DMS53 (cell line): ENCODE results near the gene PSAPL1.

Source experiments
- DNase-seq: peaks from one replicate; lab custom pipeline; 2025; lab: John Stamatoyannopoulos, UW

Gene PSAPL1

DNA sequence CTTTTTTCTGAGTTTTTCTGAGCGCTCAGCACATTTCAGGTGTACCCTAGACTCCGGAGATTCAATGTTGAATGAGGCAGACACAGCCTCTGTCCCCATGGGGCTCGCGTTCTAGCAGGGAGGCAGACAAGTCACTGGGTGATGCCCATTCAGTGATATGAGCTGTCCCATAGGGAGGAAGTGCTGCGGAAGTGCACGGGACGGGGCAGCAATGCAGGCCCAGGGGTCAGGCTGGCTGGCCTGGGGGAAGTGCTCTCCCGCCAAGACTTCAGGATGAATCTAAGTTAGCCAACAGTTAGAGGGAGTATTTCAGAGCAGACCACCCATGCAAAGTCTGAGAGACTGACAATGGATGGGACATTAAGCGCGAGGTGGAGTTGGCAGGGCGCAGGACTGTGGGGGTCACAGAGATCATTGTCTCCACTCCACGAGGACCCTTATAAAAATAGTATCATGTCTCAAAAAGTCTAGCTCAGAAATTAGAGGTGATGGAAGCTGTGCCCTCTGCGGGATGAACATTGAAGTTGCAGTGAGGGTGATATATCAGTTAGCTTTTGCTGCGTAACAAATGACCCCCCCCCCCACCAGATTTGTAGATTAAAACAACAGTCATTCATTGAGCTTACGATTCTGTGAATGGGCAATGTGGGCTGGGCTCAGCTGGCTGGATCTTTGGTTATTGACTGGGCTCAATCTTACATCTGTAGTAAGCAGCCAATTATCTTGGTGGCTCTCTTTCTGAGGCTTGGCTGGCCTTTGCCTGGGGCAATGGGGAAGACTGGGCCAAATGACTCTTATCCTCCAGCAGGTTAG is 16.4 kb downstream of the PSAPL1 start:
- DNase-seq = no peak

DNA sequence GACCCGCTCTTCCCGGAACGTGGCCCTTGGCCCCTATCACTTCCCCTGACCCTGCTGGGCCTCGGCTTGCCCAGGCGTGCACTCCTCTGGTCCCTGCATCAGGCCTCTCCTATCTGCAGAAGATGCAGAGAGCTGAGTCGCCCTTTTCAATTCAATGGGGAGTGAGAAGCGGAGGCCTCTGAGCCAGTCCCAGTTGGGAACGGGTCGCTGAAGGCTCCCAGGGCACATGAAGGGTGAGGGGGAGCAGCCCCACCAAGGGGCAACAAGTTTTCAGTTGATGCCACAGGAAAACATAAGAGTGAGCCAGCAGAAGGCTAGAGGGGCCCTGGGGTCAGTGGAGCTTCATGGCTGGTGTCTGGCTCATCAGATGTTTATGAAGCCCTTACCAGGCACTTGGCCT is 17.1 kb downstream of the PSAPL1 start:
- DNase-seq = no peak

DNA sequence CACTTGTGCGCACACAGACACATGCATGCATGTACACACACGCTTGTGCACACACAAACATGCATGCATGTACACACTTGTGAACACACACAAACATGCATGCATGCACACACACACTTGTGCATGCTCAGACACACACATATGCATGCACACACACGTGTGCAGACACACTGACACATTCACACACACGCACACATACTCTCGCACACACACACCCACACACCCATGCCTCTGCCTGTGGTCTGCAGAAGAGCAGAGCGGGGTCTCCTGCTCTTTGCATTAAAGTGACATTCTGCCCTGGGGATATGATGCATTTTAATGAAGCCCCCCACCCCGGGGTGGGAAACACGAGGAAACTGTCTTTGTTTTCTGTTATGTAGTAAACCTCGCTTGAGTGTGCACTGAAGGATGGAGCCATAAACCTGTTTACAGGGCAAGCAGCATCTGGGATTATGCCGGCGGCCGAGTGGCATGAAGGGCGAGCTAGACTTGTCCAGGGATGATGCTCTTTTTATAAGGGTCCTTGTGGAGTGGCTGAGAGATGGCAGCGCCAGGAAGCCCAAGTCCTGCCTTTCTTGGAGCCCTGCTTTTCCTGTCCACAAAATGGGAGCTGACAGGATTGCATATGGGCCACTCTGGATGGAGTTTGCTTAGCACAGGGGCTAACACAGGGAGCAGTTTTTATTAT is 17.8 kb downstream of the PSAPL1 start:
- no peak for DNase-seq

DNA sequence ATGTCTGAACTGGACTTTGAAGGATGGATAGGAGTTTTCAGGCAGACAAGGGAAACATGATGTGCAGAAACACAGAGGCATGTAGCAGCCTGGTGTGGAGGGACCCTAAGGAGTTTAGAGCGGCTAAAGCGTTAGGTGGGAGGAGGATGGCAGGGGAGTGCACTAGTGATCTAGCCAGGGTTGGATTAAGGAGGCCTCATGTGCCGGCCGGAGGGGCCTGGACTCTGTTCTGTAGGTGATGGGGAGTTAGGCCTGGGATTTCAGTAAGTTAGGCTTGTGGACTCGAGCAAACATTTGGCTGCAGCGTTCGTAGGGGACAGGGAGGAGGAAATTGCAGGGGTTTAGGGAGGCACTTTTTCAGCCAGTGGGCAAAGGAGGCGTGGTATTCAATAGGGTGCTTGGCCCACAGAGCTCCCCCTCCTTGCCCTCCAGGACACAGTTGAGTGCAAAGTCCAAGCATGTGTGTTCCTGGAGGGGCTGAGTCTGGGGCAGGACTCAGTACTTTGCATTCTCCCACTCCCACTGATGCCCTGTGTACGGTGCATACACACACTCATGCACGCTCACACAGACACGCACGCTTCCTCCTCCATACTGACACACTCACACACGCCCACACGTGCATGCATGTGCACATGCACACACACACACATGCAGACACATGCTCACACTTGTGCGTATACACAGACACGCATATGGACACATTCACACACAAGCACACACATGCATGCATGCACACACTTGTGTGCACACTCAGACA is 18.6 kb downstream of the PSAPL1 start:
- no peak for DNase-seq

DNA sequence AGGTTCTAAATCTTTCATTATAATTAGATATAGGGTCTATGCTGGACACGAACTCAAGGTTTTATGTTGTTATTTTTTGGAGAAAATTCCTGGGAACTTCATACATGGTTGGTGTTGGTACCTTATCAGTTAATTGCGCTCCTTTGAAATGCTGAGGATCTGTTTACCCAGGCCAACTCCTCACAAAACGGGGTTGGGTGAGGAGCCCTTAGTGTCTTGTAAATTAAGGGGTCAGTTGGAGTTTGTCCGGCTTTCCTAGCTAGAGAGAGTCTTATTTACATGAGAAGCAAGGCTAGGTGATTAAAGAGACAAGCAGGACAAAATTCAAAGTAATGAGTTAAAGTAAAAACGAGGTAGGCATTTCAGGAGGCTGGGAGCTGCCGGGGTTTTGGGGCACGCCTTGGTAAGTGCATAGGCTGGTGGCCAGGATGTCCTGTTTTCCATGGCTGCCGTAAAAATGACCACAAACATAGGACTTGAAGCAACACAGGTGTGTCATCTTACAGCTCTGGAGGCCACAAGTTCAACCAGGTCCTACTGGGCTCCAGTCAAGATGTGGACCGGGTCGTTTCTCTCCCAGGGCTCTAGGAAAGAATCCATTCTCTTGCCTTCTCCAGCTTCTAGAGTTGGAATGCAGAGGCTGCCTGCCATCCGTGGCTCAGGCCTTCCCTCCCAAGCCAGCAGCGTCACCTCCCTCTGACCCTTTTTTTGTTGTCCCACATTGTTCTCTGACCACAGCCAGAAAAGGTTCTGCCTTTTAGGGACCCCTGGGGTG is 19.8 kb downstream of the PSAPL1 start:
- DNase-seq = no peak

DNA sequence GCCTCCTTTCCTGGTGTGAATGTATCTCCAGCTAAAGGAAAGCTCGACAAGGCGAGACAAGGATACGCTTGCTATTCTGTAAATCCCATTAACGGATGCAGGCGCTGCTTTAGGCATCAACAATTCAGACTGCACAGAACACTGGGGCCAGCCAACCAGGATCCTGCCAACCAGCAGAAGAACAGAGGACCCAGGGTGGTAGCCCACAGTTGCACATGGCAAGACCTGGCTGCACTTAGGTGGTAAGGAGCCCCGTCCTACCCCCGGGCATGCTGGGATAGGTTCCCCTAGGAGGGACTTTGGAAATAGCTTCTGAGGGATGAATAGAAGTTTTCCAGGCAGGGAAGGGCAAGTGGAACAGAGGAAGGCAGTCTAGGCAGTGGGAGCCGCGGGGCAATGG is 20.7 kb downstream of the PSAPL1 start:
- no peak for DNase-seq

DNA sequence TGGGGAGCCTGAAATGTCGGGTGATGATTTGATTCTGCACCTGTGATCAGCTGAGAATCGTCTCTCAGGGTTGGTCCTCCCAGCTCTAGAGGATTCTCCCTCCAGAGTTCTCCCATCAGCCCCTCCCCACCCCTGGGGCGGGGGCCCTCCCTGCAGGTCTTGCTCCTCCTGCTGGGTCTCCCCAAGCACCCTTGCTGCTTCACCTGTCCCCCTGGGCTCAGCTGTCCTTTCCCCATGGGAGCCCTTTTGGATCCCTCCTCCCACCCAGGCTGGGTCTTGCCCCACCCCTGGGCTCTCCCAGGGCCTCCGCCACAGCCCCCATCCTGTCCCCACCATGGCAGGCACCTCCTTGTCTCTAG is 22.2 kb downstream of the PSAPL1 start:
- DNase-seq = no peak

DNA sequence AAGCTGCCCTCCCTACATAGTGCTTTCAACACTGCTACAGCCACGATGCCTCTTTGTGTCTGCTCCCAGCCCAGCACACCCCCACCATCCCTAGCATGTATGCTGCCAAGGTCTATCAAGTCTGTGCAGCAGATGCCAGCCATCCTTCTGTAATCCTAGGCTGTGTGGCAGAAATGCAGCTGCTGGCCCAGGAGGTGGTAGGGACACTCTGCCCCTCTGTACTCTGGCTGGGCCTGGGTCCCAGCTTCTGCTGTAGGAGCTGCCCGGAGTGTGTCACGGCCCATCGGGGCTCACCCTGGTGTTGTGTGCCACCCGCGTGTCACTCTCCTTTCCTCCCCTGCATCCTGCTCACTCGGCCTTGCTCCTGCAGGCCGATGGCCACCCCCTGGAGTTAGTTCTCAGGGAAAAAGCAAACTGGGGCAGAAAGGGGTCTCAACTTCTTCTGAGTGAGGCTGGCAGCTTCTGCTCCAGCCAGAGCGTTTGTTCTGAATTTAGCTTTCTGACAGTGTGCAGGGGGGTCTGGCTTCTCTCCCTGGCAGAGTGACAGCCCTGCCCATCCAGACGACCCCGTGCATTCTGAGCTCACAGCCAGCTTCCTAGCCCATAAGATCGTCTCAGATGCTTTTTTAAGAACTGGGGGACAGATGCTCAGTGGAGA is 22.7 kb downstream of the PSAPL1 start:
- DNase-seq = no peak

DNA sequence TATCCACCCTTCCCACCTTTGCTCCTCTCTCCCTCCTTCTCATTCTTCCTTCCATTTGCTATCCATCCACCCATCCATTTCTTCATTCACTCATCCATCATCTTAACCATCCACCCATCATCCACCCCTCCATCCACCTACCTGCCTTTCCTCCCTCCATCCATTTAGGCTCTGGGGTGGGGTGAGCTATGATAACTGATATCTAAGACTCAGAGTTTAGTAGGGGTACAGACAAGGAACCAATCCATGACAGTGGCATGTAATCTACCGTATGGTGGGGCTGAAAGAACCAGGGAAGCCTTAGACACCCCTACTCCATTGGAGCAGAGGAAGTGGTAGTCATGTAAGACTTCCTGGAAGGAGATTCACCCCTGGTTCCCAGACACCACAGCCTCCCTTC is 23.2 kb downstream of the PSAPL1 start:
- no peak for DNase-seq

DNA sequence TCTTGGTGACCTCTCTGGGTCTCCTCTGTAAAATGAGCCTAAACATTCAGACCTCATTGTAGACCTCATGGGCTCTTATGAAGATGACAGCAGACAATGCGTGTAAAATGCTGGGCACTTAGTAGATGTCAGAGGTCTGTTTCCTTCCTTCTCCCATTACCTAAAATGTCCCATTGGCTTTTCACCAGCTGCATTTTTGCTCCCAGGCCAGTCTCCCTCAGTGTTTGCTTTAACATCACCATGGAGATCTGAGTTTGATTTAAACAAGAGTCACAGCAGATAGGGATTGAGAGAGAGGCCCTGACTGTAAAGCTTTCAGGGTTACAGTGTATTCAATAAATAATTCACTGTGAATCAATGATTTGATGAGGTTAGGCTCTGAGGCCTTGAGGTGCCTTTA is 24.3 kb downstream of the PSAPL1 start:
- peak; percentile 64 for DNase-seq

DNA sequence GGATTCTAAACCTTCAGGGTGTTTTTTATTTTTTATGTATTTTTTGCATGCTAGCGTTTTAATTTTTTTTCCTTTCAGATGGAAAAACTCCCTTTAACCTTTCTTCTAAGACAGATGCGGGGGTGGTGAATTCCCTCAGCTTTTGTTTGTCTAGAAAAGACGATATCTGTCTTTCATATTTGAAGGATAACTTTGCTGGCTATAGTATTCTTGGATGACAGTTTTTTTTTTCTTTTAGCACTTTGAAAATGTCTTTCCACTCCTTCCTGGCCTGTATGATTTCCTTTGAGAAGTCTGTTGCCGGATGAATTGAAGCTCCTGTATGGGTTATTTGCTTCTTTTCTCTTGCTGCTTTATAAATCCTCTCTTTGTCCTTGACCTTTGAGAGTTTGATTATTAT is 26.6 kb downstream of the PSAPL1 start:
- no peak for DNase-seq

DNA sequence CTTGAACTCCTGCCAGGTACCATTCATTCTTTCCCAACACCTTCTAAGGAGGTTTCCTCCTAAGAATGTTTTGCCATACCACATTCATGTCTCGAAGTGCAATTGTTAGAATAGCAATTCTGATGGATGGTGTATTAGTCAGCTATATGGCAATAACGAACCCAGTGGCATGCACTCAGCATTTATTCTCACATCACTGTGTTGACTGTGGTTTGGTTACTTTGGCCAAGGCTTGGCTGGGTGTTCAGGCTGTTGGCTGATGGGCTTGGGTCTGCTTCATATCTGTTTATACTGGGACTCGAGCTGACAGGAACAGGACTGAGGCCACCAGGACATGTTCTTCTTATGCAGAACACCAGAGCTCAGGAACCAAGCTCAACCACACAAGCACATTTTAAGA is 31.7 kb downstream of the PSAPL1 start:
- DNase-seq = no peak

DNA sequence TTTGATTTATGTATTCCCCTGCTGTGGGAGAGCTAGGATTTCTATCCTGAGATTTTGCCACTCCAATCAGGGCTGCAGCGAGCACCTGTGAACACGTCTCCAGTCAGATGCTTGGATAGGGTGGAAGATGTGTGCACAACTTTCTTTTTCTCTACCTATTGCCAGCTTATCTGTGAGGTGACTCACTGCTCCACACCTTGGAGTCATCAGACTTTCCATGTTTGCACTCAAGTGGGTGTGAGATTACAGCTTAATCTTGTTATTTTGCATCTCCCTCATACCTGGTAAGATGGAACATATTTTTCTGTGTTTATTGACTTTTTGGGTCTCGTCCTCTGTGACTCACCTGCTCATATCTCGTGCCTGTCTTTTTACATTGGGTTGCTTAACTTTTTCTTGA is 32.2 kb downstream of the PSAPL1 start:
- peak; percentile 48 for DNase-seq

DNA sequence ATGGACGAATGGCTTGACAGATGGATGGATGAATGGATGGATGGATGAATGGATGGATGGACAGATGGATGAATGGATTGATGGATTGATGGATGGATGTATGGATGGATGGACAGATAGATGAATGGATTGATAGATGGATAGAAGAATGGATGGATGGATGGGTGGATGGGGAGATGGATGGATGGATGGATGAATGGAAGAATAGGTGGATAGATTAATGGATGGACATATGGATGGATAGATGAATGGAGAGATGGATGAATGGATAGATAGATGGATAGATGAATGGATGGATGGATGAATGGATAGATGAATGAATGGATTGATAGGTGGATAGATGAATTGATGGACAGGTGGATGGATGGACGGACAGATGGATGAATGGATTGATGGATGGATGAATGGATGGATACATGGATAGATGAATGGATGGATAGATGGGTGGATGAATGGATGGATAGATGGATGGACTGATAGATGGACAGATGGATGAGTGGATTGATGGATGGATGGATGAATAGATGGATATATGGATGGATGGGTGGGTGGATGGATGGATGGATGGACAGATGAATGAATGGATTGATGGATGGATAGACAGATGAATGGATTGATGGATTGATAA is 33.9 kb downstream of the PSAPL1 start:
- no peak for DNase-seq

DNA sequence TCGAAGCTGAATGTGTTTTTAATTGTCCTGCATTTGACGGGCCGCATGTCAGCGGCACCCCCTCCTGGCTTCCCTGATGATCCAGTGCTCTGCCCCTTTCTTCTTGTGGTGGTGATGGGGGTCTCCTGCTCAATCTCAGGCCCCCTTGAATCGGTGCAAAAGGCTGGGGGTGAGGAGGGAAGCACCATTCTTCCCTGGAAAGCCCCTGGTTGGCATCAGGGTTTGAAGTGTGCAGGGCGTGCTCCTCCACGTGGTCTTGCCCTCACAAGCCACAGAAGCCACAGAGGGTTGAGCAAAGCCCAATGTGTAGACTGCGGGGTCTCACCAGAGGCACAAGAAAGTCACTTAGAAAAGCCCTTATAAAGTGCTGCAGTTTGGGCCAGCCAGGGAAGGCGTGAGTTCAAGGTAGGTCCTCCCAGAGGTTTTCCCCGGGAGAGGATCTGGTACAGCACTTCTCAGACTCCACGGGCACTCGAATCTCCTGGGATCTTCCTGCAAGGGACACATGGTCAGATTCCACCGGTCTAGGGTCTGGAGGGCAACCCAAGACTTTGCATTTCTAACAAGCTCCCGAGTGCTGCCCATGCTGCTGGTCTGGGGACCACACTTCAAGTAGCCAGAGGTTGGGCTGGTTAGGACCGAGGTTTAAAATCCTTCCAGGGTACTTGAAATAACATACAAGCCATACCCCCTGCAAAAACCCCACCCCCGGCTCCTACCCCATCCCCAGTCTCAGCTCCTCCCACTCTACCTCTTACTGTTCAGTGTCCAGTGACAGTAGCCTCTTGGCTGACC is 35.1 kb downstream of the PSAPL1 start:
- no peak for DNase-seq

DNA sequence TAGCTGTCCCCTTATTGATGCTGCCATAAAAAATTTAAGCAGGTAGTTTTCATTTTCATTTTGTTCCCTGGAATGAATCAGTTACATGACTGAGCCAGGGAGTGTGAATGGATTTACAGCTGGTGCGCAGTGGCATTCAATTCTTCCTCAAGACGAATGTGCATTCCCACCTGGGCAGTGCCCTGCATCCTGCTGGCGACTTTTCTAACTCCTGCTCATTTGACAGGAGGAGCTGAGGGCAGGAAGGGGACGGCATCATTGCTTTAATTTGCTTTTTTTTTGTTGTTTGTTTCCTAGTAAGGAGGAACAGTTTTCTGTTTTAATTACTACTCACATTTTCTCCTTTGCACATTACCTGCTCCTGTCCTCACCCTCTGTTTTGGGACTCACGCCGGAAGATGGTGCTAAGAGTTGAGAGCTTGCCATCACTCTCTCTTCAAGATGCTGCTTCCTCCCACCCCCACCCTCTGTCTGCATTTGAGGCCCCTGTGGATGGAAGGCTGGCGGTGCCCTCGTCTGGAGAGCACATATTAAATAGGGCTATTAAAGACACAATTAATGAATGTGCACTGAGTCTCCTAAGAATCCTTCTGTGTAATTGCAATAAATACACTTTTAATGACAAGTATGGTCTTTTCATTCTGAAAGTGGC is 35.8 kb downstream of the PSAPL1 start:
- peak; percentile 24 for DNase-seq

DNA sequence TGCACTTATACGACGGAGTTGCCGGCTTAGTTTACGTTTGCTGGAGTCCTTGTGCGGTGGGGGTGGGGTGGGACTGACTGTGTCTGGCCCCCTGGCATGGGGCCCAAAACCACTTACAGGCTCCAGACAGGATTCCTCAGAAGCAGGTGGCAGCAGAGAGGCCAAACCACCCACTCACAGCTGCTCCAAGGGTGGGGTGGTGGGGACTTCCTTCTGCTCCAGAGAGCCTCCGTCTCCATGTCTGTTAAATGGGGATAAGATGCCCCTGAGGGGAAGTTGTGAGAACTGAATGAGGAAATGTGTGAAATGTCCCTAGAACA is 36.7 kb downstream of the PSAPL1 start:
- DNase-seq = peak; percentile 93

DNA sequence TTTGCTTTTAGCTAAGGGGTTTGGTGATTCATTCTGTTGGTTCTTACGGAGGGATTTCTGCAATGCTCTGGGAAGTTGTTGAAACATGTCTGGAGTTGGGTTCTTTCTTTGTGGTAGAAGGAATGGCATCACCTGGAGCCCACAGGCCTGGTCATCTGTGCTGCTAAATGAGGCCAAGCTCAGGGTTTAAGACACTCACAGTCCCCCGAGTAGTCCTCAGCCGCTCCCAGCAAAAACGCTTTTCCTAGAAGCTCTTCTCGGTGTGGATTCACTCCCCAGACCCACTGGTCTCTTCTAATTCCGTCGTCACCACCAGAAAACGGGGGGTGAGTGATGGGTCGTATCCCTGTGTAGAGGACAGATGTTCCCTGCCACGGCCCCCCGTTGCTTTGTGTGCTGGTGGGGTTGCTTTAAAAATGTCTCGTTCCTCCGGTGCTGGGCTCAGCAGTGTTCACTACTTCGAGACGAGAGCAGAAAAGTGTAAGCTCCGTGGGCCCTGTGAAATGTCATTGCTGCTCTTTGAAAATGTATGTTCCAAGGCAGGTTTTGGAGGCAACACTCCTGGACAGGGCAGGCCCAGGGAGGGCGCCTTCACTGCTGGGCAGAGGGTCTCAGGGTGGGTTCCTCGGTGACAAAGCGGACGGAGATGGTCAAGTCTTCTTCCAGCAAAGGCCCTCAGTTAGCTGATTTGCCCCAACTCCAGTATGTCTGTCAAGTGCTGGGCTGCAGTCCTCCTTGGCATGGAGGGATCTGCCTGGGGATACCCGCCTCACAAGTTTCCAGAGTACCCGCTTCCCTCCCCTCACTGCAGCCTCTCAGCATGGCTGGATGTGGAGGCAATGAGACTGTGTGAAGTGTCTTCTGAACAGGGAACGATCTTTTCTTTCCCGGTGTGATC is 37.3 kb downstream of the PSAPL1 start:
- no peak for DNase-seq
